ENCODE data around the gene SRPK2. TPM values are rescaled to one million over a fixed set of nuclear protein-coding genes. Genes with fewer than 3 reads are reported as not detected.

The SRPK2 gene
- total and polyA plus RNA-seq, 2 of the 8 experiments (the other 6 are each of a cell fraction or from before 2014, with no cell fraction given), result 10.0 to 47.1 TPM

- no peak overlapping the region for H3K56ac ChIP-seq (replicated peaks; ENCODE audit: insufficient read length, low read depth, low read length)
- H2AK5ac ChIP-seq (ENCODE audit: low read depth, low read length), result no peak overlapping the region
- H3K36me3 ChIP-seq (ENCODE audit: control insufficient read depth in 2 of 4, insufficient read depth in 4 of 4, low read length in 3 of 4), result no peaks in the 10 kb centered on the region; a peak in 2 of 8 replicates
- ChIA-PET POLR2A (ENCODE audit: partially characterized antibody) (no interaction called here), CTCF (ENCODE audit: partially characterized antibody) (interaction anchor here (0.6 to 1.6 kb wide), 3 partner anchors 10 to 729 kb away, joined by 3 to 5 read pairs (median 4); no protein-coding TSS in a partner anchor)
- H2AFZ ChIP-seq (ENCODE audit: low read length), result no peak overlapping the region
- no peak for FAIRE-seq
- H3K4me2 ChIP-seq (ENCODE audit: insufficient read depth in 1 of 2, low read depth in 2 of 2, low read length in 2 of 2), result no peak overlapping the region
- H2BK12ac ChIP-seq (ENCODE audit: low read depth, low read length), result no peak overlapping the region
- no peak overlapping the region for H4K5ac ChIP-seq (ENCODE audit: insufficient read length, low read depth, low read length)
- H3K4me1 ChIP-seq (replicated peaks in 1 of 4; ENCODE audit: control insufficient read depth in 3 of 4, insufficient read depth in 4 of 4, low read length in 3 of 4), result no peaks in the 10 kb centered on the region
- no peak overlapping the region for H3K9ac ChIP-seq (replicated peaks in 1 of 4; ENCODE audit: extremely low read depth in 1 of 4, low read depth in 3 of 4, low read length in 3 of 4)
- H2BK20ac ChIP-seq (ENCODE audit: low read length), result no peak overlapping the region
- no peak overlapping the region for H2BK15ac ChIP-seq (ENCODE audit: low read length)
- H4K8ac ChIP-seq (ENCODE audit: extremely low read depth, insufficient read depth, low read length), result no peak overlapping the region
- TF ChIP-seq BACH1 (IDR thresholded peaks at IDR 0.05; ENCODE audit: low read length) (0 out of 2 replicates have a peak, but pooled peaks have one; percentile 34), MAX (IDR thresholded peaks at IDR 0.05) (no peak), RNF2 (IDR thresholded peaks at IDR 0.05; ENCODE audit: borderline replicate concordance, low read depth, low read length, missing control alignments, poor library complexity, severe bottlenecking) (no peak), SIN3A (conservative IDR thresholded peaks at IDR 0.05 in 1 of 2, IDR thresholded peaks at IDR 0.05 in 1 of 2; ENCODE audit: low read depth in 1 of 2, low read length in 2 of 2) (no peak)
- no peaks in the 10 kb centered on the region for H3K79me2 ChIP-seq (ENCODE audit: control insufficient read depth in 1 of 2, insufficient read depth in 2 of 2, low read length in 2 of 2)
- WGBS, 2 experiments (ENCODE audit: extremely low coverage in 1 of 2, insufficient coverage in 1 of 2, insufficient read length in 1 of 2, insufficient replicate concordance in 2 of 2, low coverage in 1 of 2, low lambda C conversion rate in 2 of 2, missing lambda C conversion rate in 1 of 2), result 91% methylated on average over 12 of the region's 12 CpGs; no CpG with 5 or more reads in 1 of the 2 experiments
- H4K91ac ChIP-seq (replicated peaks; ENCODE audit: insufficient read length, low read length), result no peak overlapping the region
- no peak overlapping the region for H3K27ac ChIP-seq (ENCODE audit: low read depth, low read length)
- no peak overlapping the region for H3K14ac ChIP-seq (ENCODE audit: insufficient read length)
- H3K9me3 ChIP-seq (ENCODE audit: insufficient read depth in 2 of 2, low read depth in 1 of 2, low read length in 1 of 2), result no peaks in the 10 kb centered on the region
- H3K18ac ChIP-seq (ENCODE audit: extremely low read depth, low read length), result no peak overlapping the region
- H3K79me1 ChIP-seq (ENCODE audit: low read depth, low read length), result no peaks in the 10 kb centered on the region; the same call in 1 of the 2 replicates
- no peak overlapping the region for H2BK120ac ChIP-seq (replicated peaks; ENCODE audit: low read depth, low read length)
- H3K23ac ChIP-seq (ENCODE audit: insufficient read length), result no peak overlapping the region
- H4K20me1 ChIP-seq (replicated peaks in 1 of 2; ENCODE audit: control insufficient read depth in 1 of 2, insufficient read depth in 2 of 2, low read length in 2 of 2), result peaks cover 0 to 1% of the 10 kb centered on the region in 2 experiments
- no peak overlapping the region for H3K4me3 ChIP-seq (ENCODE audit: extremely low read depth in 1 of 4, insufficient read depth in 2 of 4, low read depth in 3 of 4, low read length in 4 of 4)
- no peaks in the 10 kb centered on the region for H3K23me2 ChIP-seq (ENCODE audit: low read depth, low read length)
- no peak for DNase-seq (ENCODE audit: low read depth in 1 of 2, low spot score in 2 of 2)
- H3K4ac ChIP-seq (replicated peaks; ENCODE audit: insufficient read length, low read depth, low read length), result no peak overlapping the region
- no peaks in the 10 kb centered on the region for H3K27me3 ChIP-seq (replicated peaks in 1 of 4; ENCODE audit: control insufficient read depth in 3 of 4, extremely low read depth in 1 of 4, insufficient read depth in 3 of 4, low read length in 3 of 4)
- H2BK5ac ChIP-seq (ENCODE audit: low read depth, low read length), result no peak overlapping the region
Observed at GRCh38 chr7:105131033-105131656, 257.6 kb downstream of the SRPK2 start.
